Erythroblast (primary cell): ENCODE data around the gene CARD19.
A peak's percentile ranks its signal among the peaks of the same experiment; 100 is the strongest.

Experiments
- GATA1 ChIP-seq: IDR thresholded peaks from 2 replicates; pipeline ENCODE4 v1.6.1; 2011; ENCODE audit warnings: low read depth, mild to moderate bottlenecking, control low read depth, low read length, moderate library complexity
- POLR2A ChIP-seq: IDR thresholded peaks from 2 replicates; pipeline ENCODE4 v1.6.1; 2011; ENCODE audit warnings: mild to moderate bottlenecking, low read length

GRCh38 chr9:93134015-93134739, 38.2 kb downstream of the CARD19 start, which contains the start of gene NINJ1:
- TF ChIP-seq POLR2A (peak; percentile 46), GATA1 (no peak)
